Stimulated activated CD8-positive, alpha-beta memory T cell treated with anti-CD3 and anti-CD28 coated beads, Interleukin-12 subunit alpha, Interleukin-12 subunit beta, amount 100 ng/mL, for 24 hours (primary cell): ENCODE results near the gene PRR33.
A peak's percentile ranks its signal among the peaks of the same experiment; 100 is the strongest.

ENCODE experiments used
- DNase-seq: peaks from one replicate; pipeline ENCODE4 v3.0.0-alpha.2; 2020; ENCODE audit errors: extremely low read depth

Gene PRR33

DNA sequence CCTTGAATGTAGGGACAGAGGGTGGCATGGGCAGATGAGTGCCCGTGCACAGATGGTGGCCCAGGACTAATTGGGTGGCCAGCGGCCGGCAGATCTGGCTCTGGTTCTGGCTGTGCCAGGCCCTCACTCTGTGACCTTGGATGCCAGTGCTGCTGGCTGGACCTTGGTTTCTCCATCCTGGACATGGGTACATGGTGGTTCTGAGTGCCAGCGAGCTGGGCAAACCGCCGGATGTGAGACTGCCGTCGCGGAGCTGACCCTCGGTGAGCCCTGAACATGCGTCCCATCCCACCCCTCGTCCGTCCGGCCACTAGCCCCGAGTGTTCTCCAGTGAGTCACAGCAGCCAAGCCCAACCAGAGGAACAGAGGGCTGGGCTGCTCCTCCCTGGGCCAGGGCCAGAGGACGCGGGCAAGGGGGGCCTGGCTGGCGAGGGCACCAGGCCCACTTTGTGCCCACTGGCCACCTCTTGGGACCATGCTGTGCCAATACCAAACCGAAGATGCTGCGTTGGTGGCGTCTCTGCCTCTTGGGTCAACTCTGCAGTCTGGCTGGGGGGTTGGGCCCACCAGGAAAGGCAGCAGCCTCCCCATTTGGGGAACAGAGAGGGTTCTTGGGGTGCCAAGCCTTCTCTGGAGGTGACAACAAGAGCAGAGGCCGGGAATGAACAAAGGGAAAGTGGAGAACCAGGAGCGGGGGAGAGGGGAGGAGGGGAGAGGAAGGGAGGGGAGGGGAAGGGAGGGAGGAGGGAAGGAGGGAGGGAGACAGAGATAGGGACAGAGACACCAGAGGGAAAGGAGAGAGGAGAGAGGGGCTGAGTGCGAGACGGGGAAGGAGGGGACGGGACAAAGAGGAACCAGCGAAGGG, 28.1 kb downstream of the PRR33 start:
- no peak for DNase-seq

DNA sequence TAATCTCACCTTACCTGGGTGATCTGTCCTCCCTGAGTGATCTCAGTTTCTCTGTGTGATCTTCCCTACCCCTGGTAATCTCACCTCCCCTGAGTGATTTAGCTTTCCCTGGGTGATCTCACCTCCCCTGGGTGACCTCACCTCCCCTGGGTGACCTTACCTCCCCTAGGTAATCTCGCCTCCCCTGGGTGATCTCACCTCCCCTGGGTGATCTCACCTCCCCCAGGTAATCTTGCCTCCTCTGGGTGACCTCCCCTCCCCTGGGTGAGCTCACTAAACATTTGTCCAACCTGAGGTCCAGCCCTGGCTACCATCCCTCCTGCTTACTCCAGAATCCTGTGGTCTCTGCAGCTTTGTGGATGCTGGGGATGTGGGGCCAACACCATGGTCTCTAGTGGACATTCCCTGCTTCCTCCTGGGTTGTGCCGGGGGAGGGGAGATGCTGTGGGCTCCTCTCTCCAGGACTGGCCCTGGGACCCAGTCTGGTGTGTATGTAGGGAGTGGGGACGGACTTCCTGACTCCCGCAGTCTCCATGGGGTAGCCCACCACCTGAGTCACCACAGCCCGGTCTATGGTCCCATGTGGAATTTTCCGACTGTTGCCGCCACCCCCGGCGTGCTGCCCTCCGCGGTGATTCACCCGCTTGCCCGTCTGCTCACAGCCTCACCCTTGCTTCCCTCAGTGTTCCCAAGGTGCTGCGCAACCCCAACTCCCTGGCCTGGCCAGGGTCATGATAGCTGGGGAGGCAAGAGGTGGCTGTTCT, 28.9 kb downstream of the PRR33 start:
- no peak for DNase-seq

GRCh38 chr11:1861435-1862411, 30.0 kb downstream of the PRR33 start:
- no peak for DNase-seq

DNA sequence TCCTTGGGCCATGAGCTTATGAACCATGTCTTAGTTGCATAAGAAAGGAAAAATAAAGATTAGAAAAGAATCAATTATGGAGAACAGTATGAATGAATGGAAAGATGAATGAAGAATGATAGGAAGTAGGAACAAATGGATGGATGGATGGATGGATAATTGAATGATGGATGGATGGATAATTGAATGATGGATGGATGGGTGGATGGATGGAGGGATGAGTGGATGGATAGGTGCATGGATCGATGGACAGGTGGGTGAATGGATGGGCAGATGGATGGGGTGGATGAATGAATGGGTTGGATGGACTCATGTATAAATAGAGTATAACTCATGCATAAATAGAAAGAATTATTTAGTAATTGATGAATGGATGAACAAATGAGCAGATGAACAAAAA, 31.6 kb downstream of the PRR33 start:
- no peak for DNase-seq

- DNase-seq, result no peak
These were observed 32.7 kb downstream of the PRR33 start for GRCh38 chr11:1859004-1859403.

GRCh38 chr11:1858576-1858975, 33.1 kb downstream of the PRR33 start:
- DNase-seq, result no peak

DNA sequence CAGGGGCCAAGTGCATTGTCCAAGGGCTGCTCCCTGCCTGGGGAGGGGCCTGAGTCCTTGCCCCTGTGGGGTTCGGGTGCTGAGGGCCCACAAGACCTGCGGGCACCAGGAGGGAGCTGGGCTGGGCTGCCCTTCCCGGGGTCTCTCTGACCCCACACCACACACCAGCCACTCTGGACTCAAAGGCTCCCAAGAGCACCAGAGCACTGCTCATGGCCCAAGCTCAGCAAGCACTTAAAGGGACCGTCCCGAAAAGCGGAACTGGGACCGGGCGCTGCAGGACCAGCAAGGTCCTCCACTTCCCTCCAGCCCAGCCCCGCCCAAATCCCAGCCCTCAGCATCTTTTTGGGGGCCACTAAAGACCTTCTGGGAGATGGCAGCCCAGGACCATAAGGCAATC, 33.5 kb downstream of the PRR33 start:
- DNase-seq, result no peak

DNA sequence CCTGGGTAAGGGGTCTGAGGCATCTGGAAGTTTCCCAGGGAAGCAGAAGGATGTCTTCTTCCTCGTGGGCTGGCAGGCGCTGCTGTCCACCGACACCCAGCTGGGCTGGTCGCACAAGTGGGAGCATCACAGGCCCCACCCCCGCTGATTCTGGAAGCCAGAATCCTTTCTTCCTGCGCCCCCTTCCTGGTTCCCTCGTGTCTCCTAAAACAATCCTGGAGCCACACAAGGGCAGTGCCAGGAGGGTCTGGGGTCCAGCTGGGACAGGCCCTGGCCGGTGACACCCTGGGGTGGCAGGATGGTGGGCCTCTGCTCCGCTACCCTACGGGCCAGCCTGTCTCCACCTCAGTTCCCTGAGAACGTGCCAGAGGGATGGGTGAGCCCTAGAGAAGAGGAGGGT, 34.6 kb downstream of the PRR33 start:
- no peak for DNase-seq

- no peak for DNase-seq
These were observed 35.2 kb downstream of the PRR33 start for GRCh38 chr11:1856306-1857005.

GRCh38 chr11:1855886-1856265, 35.8 kb downstream of the PRR33 start:
- DNase-seq, result no peak

GRCh38 chr11:1854949-1855885, 36.5 kb downstream of the PRR33 start:
- no peak for DNase-seq

DNA sequence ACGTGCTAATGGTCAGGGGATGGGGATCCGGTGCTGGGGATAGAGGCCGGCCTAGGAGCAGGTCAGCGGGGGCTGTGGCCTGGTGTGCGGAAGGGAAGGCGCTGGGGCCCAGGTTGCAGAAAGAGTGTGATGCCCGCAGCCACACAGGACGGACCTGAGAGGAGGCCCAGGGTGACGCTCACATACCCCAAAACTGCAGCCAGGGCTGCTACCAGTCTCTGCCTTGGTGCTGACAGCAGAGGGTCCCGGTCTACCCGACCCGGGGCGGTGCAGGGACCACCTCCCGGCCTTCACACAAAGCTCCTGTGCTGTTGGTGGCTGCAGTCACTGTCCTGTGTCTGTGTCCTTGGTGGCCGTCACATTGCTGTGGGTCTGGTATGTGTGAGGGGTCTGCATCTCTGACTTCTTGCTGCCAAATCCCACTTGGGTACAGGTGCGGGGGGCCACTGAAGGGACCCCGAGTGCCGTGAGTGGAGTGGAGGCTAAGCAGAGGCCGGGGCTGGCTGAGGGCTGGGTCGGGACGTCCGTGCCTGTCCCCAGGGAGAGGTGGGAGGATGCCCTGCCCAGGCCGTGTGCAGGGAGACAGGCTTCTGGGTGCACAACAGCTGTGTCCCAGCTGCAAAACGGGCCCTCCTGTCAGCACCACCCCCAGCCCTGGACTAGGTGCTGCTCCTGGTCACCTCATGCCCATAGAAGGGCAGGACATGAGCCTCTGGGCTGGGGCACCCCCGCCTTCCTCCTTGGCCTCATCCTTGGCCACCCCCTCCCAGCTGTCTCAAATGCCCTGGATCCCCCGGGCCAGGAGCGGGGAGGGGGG, 37.4 kb downstream of the PRR33 start:
- no peak for DNase-seq

DNA sequence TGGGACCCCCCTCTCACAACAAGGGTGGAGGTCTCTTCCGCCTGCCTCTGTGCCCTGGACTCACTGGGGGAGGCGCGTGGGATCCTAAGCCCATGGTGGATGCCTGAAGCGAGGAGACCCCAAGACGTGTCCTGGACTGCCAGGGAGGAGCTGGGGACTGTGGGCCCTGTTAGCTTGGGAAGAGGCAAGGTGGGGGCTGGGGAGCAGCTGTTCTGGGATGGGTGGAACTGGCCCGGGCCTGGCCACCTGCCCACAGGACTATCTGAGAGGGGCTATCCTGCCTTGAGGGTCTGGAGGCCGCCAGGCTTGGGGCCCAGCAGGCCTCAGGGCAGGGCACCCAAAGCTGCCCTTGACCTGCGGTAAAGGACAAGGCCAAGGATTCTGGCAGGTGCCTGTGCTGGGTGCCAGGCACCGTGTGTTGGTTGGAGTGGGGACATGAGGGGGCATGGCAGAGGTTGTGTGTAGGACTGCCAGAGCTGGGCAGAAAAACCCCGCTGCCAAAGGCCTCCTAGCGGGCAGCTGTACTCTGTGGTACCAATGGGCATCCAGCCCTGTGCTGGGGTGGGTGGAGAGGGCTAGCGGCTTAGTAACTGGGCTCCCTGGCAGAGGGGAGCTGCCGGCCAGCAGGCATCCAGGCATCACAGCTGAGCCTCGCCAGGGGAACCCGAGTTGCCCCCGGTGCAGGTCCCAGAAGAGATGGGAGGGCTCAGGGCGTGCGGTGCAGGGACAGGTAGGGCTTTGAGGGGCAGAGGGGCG, 38.1 kb downstream of the PRR33 start:
- no peak for DNase-seq

- DNase-seq, result peak; percentile 49
These were observed 38.8 kb downstream of the PRR33 start, which contains the start of gene LSP1 for GRCh38 chr11:1852877-1853276. LSP1 (plus strand) TSS chr11:1853084; CDS start chr11:1853145, 61 bp downstream.

GRCh38 chr11:1852271-1852876, 39.3 kb downstream of the PRR33 start:
- DNase-seq, result no peak

DNA sequence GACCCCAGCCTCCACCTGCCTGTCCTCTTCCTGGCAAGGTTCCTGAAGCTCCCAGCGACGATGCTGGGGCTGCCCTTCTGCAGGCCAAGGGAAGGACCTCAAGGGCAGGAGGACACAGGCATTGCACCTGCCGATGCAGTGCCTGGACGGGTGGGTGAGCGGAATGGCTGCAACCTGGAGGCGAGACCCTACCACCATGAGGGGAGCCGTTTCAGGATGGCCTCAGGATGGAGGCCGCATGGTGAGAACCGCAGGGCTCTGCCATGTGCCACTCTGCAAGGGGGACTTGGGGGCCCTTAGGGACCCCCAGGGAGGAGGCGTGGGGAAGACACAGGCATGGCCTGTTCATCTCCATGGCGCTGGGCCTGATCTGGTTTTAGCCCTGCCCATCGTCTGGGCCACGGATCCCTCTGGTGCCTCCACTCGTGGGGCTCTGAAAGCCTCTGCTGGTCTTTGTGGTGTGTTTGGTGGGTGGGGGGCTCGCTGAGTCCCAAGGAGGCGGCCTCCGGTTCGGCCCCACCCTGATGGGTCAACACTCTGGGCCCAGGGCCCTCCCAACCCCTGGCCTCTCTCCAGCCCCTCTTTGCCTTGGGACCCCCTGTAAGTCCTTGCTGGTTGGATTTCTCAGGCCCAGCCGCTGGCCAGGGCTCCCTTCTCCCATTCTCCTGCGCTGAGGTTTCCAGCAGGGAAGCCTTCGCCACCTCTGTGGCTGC, 40.1 kb downstream of the PRR33 start:
- no peak for DNase-seq

- no peak for DNase-seq
These were observed 42.9 kb downstream of the PRR33 start for GRCh38 chr11:1848640-1849430.
